K562 (cell line): Measurements from ENCODE around the gene TMEM156. TPM values are rescaled to one million over a fixed set of nuclear protein-coding genes. Genes with fewer than 3 reads are reported as not detected.
A peak's percentile ranks its signal among the peaks of the same experiment; 100 is the strongest.

Experiments
- ATAC-seq: fragments of 200-7000 bp; cut with Tn5 transposase; 3 replicates; pipeline ENCODE4 v1.9.1; 2020; ENCODE audit warnings: moderate library complexity
- BruUV-seq: library from RNA; stranded (reverse); fragments of 400-500 nt; replicated peaks from 2 replicates; lab custom pipeline; 2021; lab: Mats Ljungman, UMichigan
- CTCF ChIA-PET: fragments of 300-600 bp; formaldehyde crosslinking; extraction: SDS; loops from one replicate; lab custom pipeline; 2021; ENCODE audit warnings: low intra/inter-chr PET ratio; lab: Yijun Ruan, JAX
- POLR2A ChIA-PET: fragments of 300-600, 350-650 bp; sonication (Branson Sonifier 250); formaldehyde crosslinking; extraction: SDS; loops from one replicate; lab custom pipeline; 2021; ENCODE audit warnings: antibody characterized with exemption, inconsistent platforms; lab: Yijun Ruan, JAX
- DNase-seq, 4 experiments: peaks; one replicate each; pipeline versions ENCODE4 v3.0.0 to v3.0.0-alpha.2; 2011 to 2018; ENCODE audit warnings: low spot score in 3 of 4, mixed read lengths in 3 of 4; ENCODE audit errors: extremely low read depth in 1 of 4
- FAIRE-seq: peaks from 2 replicates; lab custom pipeline; 2011; peaks lifted over from hg19 to GRCh38; lab: Jason Lieb, UNC
- H2AFZ ChIP-seq: 2 replicates; pipeline ENCODE4 v1.6.0; 2011; ENCODE audit warnings: low read depth, low read length, control low read depth, inconsistent platforms
- H3K27ac ChIP-seq: fragments of 200-600 bp; 3 replicates; pipeline ENCODE4 v1.8.0; 2011; ENCODE audit warnings: low read depth, mild to moderate bottlenecking, control low read depth, inconsistent platforms, low read length, moderate library complexity, mixed read lengths; ENCODE audit errors: extremely low read depth
- H3K27me3 ChIP-seq, 2 experiments: fragments of 300-600 bp in 1 of 2; 2 replicates in 1 of 2; 3 replicates in 1 of 2; pipeline versions ENCODE4 v1.6.0 to v1.8.0; 2011; ENCODE audit warnings: inconsistent platforms in 2 of 2, low read length in 2 of 2, mild to moderate bottlenecking in 1 of 2, mixed read lengths in 1 of 2, moderate library complexity in 1 of 2; ENCODE audit not compliant: control insufficient read depth in 2 of 2, insufficient read depth in 2 of 2
- H3K36me3 ChIP-seq: fragments of 300-600 bp; 3 replicates; pipeline ENCODE4 v1.8.0; 2011; ENCODE audit warnings: mild to moderate bottlenecking, low read length, inconsistent platforms; ENCODE audit not compliant: control insufficient read depth, insufficient read depth
- H3K4me1 ChIP-seq, 2 experiments: fragments of 200-600 bp in 1 of 2; replicated peaks in 1 of 2; 2 replicates in 1 of 2; 3 replicates in 1 of 2; pipeline versions ENCODE4 v1.5.1 to v1.8.0; 2011; ENCODE audit warnings: inconsistent platforms in 2 of 2, low read length in 2 of 2, mild to moderate bottlenecking in 1 of 2, mixed read lengths in 1 of 2, moderate library complexity in 1 of 2; ENCODE audit not compliant: control insufficient read depth in 2 of 2, insufficient read depth in 2 of 2
- H3K4me2 ChIP-seq: 2 replicates; pipeline ENCODE4 v1.6.1; 2011; ENCODE audit warnings: low read length, control low read depth, inconsistent platforms, mixed read lengths; ENCODE audit not compliant: insufficient read depth
- H3K4me3 ChIP-seq: fragments of 200-600 bp; sonication (generic), shearing (Covaris generic); 2 replicates; pipeline ENCODE4 v1.5.1; 2016; ENCODE audit warnings: control low read depth, inconsistent platforms
- H3K79me2 ChIP-seq: fragments of 200-600 bp; 3 replicates; pipeline ENCODE4 v1.8.0; 2011; ENCODE audit warnings: low read length, inconsistent platforms; ENCODE audit not compliant: control insufficient read depth, insufficient read depth
- H3K9ac ChIP-seq, 2 experiments: 2 replicates each; pipeline versions ENCODE4 v1.6.0 to v1.6.1; 2011; ENCODE audit warnings: low read depth in 2 of 2, low read length in 2 of 2, control low read depth in 1 of 2, inconsistent platforms in 1 of 2, mild to moderate bottlenecking in 1 of 2, mixed read lengths in 1 of 2; ENCODE audit not compliant: insufficient read depth in 1 of 2
- H3K9me1 ChIP-seq: one replicate; pipeline ENCODE4 v1.6.0; 2011; ENCODE audit warnings: inconsistent platforms, mild to moderate bottlenecking, low read length, moderate library complexity; ENCODE audit not compliant: control insufficient read depth, insufficient read depth
- H3K9me3 ChIP-seq: replicated peaks from 2 replicates; pipeline ENCODE4 v1.5.1; 2011; ENCODE audit warnings: low read depth, low read length, inconsistent platforms; ENCODE audit not compliant: control insufficient read depth, insufficient read depth
- H4K20me1 ChIP-seq: replicated peaks from 2 replicates; pipeline ENCODE4 v1.6.1; 2011; ENCODE audit warnings: low read length, inconsistent platforms, mixed read lengths; ENCODE audit not compliant: control insufficient read depth, insufficient read depth
- E2F4 ChIP-seq: sonication (generic); formaldehyde crosslinking; IDR thresholded peaks from 2 replicates; pipeline ENCODE4 v1.8.0; 2022; ENCODE audit warnings: mild to moderate bottlenecking, low read depth, missing genetic modification reagents
- RFX5 ChIP-seq: IDR thresholded peaks from 2 replicates; pipeline ENCODE4 v1.6.1; 2011; ENCODE audit warnings: low read depth, mild to moderate bottlenecking, improper control_type of control experiment, low read length
- ZMIZ1 ChIP-seq, 2 experiments: fragments of 150-350 bp in 1 of 2; IDR thresholded peaks; 2 replicates each; pipeline ENCODE4 v1.6.1; 2012 to 2016; ENCODE audit warnings: low read depth in 2 of 2, low read length in 2 of 2, mild to moderate bottlenecking in 1 of 2, moderate library complexity in 1 of 2
- ZNF707 ChIP-seq: fragments of 250-450 bp; sonication (Bioruptor Pico); conservative IDR thresholded peaks from 2 replicates; pipeline ENCODE4 v1.8.0; 2022; ENCODE audit warnings: inconsistent platforms, mild to moderate bottlenecking, moderate library complexity
- WGBS: fragments of 100-300 bp; shearing (Covaris generic); methylation state at CpG from one replicate; pipeline ENCODE4 v1.1.6; 2016; ENCODE audit warnings: low coverage, mixed read lengths; ENCODE audit not compliant: insufficient coverage; ENCODE audit errors: missing lambda C conversion rate; 5-methylcytosine and 5-hydroxymethylcytosine counted together
- in situ Hi-C: fragments of 300-500 bp; cut with MboI; formaldehyde crosslinking; loops from 4 replicates; pipeline ENCODE4 v1.15.0; 2018; ENCODE audit warnings: inconsistent platforms, mixed read lengths
- intact Hi-C: fragments of 100-400 bp; cut with micrococcal nuclease; formaldehyde crosslinking; loops from 2 replicates; pipeline ENCODE4 v1.14.2; 2022
- polyA plus RNA-seq, 8 experiments: library from polyadenylated mRNA; depleted of rRNA in 4 of 8; stranded (reverse) in 5 of 8; unstranded in 3 of 8; fragments of >200 nt; fragmentation: Nextera tagmentation in 2 of 8; fragmentation: Illumina TruSeq in 1 of 8; extraction: Ambion mirVana in 2 of 8; extraction: Trizol in 1 of 8; gene quantifications; 2 replicates each; pipeline versions ENCODE4 v1.2.1 to v1.2.3, GENCODE V29; 2011 to 2014; ENCODE audit warnings: inconsistent platforms in 1 of 8, missing spikeins in 1 of 8
- total RNA-seq, 7 experiments: library from RNA; depleted of rRNA in 6 of 7; stranded (reverse); fragments of >200 nt in 6 of 7; fragmentation: Illumina TruSeq in 2 of 7; extraction: Trizol in 2 of 7; gene quantifications; 2 replicates each; pipeline versions ENCODE4 v1.2.1 to v1.2.3, GENCODE V29; 2011 to 2021; ENCODE audit warnings: low replicate concordance in 1 of 7
- TF ChIP-seq, protein P1 (sequence below): fragments of 250-450 bp; sonication (Bioruptor Pico); IDR thresholded peaks from 2 replicates; pipeline ENCODE4 v1.4.0; 2020; ENCODE audit warnings: mild to moderate bottlenecking, moderate library complexity, borderline replicate concordance

Gene TMEM156
- total and polyA plus RNA-seq, 9 of the 15 experiments (the other 6 are each of a cell fraction or from before 2014, with no cell fraction given), result 3.5 to 9.6 (median 6.4) TPM

GRCh38 chr4:39021631-39022030 lies 10.6 kb downstream of the TMEM156 start (continued):
- TF ChIP-seq E2F4 (CRISPR knock-in tag) (no peak), RFX5 (no peak), ZMIZ1 (IDR thresholded peaks at IDR 0.05; ENCODE audit: low read depth in 2 of 2, low read length in 2 of 2) (no peak)

GRCh38 chr4:39020130-39020529 lies 12.1 kb downstream of the TMEM156 start:
- intact Hi-C loops (no loop called here), in situ Hi-C loops (no loop called here)
- Histone ChIP-seq H3K4me2 (no peak overlapping the region), H3K4me3 (no peak overlapping the region), H3K27ac (no peak overlapping the region), H3K79me2 (no peaks in the 10 kb centered on the region), H3K9me1 (no peaks in the 10 kb centered on the region), H3K27me3 (no peaks in the 10 kb centered on the region), H3K36me3 (no peaks in the 10 kb centered on the region), H3K9me3 (peaks cover 3% of the 10 kb centered on the region), H2AFZ (no peak overlapping the region), H4K20me1 (no peaks in the 10 kb centered on the region), H3K9ac (no peak overlapping the region), H3K4me1 (no peaks in the 10 kb centered on the region; a peak in 2 of 5 replicates)
- TF ChIP-seq, protein P1, sequence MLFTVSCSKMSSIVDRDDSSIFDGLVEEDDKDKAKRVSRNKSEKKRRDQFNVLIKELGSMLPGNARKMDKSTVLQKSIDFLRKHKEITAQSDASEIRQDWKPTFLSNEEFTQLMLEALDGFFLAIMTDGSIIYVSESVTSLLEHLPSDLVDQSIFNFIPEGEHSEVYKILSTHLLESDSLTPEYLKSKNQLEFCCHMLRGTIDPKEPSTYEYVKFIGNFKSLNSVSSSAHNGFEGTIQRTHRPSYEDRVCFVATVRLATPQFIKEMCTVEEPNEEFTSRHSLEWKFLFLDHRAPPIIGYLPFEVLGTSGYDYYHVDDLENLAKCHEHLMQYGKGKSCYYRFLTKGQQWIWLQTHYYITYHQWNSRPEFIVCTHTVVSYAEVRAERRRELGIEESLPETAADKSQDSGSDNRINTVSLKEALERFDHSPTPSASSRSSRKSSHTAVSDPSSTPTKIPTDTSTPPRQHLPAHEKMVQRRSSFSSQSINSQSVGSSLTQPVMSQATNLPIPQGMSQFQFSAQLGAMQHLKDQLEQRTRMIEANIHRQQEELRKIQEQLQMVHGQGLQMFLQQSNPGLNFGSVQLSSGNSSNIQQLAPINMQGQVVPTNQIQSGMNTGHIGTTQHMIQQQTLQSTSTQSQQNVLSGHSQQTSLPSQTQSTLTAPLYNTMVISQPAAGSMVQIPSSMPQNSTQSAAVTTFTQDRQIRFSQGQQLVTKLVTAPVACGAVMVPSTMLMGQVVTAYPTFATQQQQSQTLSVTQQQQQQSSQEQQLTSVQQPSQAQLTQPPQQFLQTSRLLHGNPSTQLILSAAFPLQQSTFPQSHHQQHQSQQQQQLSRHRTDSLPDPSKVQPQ (CRISPR knock-in tag), result no peak
- peak; percentile 67; the same call in 1 of the 2 replicates for TF ChIP-seq ZNF707 (CRISPR knock-in tag)
- ChIA-PET POLR2A (no interaction called here), CTCF (no interaction called here)
- DNase-seq (no peak), FAIRE-seq (no peak), ATAC-seq (no peak)
- WGBS, result 55% methylated on average over 4 of the region's 4 CpGs
- BruUV-seq, result no TSS peak
